Stimulated activated CD8-positive, alpha-beta memory T cell treated with anti-CD3 and anti-CD28 coated beads, Interleukin-12 subunit alpha, Interleukin-12 subunit beta, amount 100 ng/mL, for 1 hour (primary cell): ENCODE results near the gene ZNF570.

Experiments
- DNase-seq: peaks from one replicate; pipeline ENCODE4 v3.0.0-alpha.2; 2020; ENCODE audit warnings: low read depth

ZNF570 gene

GRCh38 chr19:37468961-37469777 is at the start of gene ZNF570:
Gene ZNF570, plus strand, starts transcription at chr19:37469356. Its CDS starts 999 bp downstream, at chr19:37470355.
- DNase-seq: peak; percentile 77

- DNase-seq: no peak
These were observed 16.5 kb upstream of the ZNF570 start for GRCh38 chr19:37452500-37453245.

GRCh38 chr19:37466277-37466797 is 2.8 kb upstream of the ZNF570 start:
- DNase-seq: no peak

DNA sequence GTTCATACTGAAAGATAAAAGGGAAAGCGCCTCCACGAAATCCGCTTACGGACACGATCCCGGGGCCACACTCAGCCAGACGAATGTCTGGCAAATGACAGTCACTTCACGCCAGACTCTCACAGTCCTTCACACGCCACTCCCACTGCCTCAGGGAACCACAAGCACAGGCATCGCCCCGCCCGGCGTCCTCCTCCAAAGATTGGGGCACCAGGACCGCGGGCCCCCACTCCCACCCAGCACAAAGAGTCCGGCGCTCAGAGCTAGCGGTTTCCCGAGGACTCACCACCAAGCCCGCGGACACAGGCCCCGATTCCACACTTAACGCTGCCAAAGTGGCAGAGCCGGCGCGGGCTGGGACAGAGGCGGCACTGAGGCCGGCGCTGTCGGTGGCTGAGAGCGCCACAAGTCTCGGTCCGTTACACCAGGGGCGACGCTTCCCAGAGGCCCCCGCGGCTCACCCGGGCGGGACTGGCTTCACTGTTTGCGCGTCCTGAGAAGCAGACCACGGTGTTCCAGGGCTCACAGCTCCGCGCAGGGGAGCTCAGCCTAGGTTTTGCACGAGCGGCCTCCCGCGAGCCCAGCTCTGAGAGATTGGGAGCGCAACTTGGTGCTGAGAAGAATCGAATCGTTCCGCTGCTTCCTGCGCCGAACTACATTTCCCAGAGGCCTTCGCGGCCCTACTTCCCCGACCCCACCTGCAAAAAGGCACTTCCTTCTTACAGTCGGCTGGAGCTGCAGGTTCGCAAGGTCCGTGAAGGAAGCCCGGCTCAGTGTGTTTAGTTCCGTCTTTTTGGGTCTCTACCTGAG is 2.2 kb upstream of the ZNF570 start, which contains the start of gene ZNF569:
TSS of gene ZNF569 (minus strand) at position 647 of the 810 bp plus-strand sequence. CDS start 22,523 bp downstream, outside the sequence.
- DNase-seq: peak; percentile 77

GRCh38 chr19:37467608-37468090 is 1.5 kb upstream of the ZNF570 start:
- no peak for DNase-seq

DNA sequence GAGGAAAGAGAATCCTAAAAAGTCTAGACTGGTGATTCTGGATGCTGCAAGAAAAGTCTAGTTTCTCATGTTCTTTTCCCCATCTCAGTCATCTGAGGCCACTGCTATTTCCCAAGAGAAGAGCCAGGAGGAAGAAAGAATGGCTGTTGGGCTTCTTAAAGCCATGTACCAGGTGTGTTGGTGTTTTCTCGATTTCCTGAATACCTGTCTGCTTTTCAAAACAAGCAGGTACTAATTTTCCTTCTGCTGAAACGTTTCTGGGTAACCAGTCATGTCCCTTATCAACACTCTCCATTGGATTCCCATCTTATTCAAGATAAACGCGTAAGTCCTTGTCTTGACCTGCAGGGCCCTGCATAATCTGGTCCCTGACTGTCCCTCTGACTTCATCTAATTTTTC is 1.1 kb downstream of the ZNF570 start:
- no peak for DNase-seq

GRCh38 chr19:37472165-37472564 is 3.0 kb downstream of the ZNF570 start:
- DNase-seq: no peak

DNA sequence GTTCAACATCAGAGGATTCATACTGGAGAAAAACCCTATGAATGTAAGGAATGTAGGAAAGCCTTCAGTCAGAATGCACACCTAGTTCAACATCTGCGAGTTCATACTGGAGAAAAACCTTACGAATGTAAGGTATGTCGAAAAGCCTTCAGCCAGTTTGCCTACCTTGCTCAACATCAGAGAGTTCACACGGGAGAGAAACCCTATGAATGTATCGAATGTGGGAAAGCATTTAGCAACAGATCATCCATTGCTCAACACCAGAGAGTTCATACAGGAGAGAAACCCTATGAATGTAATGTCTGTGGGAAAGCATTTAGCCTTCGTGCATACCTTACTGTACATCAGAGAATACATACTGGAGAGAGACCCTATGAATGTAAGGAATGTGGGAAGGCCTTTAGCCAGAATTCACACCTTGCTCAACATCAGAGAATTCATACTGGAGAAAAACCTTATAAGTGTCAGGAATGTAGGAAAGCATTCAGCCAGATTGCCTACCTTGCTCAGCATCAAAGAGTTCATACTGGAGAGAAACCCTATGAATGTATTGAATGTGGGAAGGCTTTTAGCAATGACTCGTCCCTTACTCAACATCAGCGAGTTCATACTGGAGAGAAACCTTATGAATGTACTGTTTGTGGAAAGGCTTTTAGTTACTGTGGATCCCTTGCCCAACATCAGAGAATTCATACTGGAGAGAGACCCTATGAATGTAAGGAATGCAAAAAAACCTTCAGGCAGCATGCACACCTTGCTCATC is 15.4 kb downstream of the ZNF570 start:
- no peak for DNase-seq

DNA sequence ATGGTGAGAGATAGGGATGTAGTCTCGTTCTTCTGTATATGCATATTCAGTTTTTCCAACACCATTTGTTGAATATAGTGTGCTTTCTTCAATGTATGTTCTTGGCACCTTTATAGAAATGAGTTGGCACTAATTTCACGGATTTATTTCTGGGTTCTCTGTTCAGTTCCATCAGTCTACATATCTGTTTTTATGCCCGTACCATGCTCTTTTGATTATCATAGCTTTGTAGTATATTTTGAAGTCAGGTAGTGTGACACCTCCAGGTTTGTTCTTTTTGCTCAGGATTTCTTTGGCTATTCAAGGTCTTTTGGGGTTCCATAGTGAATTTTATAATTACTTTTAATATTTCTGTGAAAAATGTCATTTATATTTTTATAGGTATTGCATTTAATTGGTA is 23.1 kb downstream of the ZNF570 start:
- DNase-seq: no peak

DNA sequence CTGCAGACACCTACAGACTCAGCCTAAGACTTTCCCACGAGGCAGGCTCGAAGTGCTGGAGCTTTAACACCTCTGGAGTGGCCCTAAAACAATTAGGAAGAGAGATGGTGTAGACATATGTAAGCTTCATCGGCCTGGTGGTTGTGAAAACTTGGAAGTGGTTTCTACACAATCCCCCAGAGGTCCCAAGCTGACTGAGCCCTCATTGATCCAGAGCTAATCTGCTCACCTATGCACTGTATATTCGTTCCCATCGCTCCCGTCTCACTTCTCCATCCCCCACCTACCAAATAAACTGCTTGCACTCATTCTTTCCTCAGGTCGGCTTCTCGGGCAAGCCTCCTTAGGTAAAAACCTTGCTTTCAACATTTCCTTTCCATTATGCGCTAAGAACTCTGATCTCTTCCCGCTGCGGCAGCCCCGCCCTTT is 36.8 kb downstream of the ZNF570 start:
- DNase-seq: peak; percentile 70

DNA sequence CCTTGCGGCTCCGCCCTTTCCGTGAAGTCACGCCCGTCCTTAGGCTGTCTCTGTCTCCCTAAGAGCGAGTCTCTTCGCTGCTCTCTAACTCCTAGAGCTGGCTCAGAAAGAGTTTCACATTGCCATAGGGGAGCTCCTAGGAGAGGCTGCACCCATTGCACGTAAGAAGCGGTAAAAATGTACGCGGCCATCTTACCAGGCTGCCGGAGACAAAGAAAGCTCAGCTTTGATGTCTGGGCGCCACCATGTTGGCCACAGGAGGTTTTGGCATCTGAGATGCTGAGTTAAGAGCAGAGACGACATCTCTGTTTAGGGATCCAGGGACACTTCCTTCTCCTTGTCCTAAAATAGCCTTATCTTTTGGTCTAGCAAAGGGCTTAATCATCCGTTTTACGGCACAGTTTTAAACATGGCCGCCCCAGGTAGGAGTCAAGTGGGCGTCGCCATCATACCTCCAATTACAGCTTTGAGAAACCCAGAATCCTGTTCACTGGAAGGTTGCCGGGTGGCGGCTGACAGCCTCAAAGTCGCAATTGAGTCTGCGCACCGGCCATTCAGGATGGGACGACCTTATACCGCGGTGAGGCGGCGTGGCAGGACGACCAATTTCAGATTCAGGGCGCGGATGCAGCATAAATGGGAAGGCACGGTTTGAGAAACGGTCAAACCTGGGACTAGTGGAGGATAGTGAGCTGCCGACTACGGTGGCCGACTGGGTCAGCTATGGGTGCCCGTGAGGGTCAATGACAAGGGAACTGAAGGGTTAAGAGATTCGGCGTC is 37.4 kb downstream of the ZNF570 start, which contains the start of gene ZNF793:
TSS of gene ZNF793 (plus strand) at position 553 of the 780 bp plus-strand sequence. CDS start 16,501 bp downstream, outside the sequence.
- peak; percentile 70 for DNase-seq

DNA sequence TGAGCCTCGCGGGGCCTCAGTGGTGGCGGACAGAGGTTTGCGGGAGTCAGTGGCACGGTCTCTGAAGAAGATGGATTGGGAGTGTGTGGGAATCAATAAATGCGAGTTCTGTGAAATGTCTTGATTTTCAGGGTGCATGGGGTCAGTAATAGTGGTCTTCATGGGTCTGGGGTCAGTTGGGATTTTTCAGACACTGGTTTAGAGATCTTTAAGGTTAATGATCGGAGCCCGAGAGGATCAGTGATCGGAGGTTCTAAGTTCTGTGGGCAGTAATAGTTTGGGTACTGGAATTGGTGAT is 38.0 kb downstream of the ZNF570 start:
- DNase-seq: no peak

DNA sequence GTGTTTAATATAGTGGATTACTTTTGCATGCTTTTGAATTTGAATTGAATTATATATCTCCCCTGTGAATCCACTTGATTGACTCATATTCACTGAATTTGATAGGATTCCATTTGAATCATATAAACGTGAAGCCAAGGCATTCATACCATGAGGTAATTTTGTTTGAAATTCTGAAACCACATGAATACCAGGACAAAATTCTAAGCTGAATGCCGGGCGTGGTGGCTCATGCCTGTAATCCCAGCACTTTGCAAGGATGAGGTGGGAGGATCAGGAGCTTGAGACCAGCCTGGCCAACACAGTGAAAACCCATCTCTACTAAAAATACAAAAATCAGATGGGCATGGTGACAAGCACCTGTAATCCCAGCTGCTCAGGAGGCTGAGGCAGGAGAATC is 42.0 kb downstream of the ZNF570 start:
- DNase-seq: no peak

- DNase-seq: no peak
These were observed 42.7 kb downstream of the ZNF570 start for GRCh38 chr19:37511821-37512220.

DNA sequence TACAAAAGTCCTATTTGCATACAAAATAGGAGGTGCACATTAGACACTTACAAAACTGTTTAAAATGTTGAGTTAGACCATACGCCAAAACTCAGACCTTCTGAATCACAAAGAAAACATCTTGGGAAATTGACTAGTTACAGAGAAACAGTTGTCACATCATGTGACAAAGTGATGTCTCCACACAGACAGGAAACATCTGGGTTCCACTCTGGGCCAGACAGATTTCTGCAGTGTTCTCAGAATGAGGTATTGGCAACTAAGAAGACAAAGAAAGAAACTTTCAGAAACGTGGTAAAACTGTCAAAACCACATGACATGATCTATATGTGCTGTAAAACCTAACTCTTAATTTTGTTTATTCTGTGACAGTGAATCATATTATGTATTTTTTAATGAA is 44.2 kb downstream of the ZNF570 start:
- no peak for DNase-seq

GRCh38 chr19:37519890-37520289 is 50.7 kb downstream of the ZNF570 start:
- DNase-seq: no peak

DNA sequence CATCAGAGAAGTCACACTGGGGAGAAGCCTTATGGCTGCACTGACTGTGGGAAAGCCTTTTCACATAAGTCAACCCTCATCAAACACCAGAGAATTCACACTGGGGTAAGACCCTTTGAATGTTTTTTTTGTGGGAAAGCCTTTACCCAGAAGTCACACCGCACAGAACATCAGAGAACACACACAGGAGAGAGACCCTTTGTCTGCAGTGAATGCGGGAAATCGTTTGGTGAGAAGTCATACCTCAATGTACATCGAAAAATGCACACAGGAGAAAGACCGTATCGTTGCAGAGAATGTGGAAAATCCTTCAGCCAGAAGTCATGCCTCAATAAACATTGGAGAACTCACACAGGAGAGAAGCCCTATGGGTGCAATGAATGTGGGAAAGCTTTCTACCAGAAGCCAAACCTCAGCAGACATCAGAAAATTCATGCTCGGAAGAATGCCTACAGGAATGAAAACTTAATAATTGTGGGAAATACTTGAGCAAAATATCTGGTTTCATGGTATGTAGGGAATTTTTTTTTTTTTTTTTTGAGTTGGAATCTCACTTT is 68.3 kb downstream of the ZNF570 start:
- DNase-seq: no peak
